Suprapubic skin (tissue), 3 donors: ENCODE results near the gene RASL10A.

Source experiments
- CTCF ChIP-seq, 2 donors: fragments of 200-600 bp in 1 of 2; fragments of 450-650 bp in 1 of 2; sonication (generic) in 1 of 2; IDR thresholded peaks; one replicate each; pipeline ENCODE4 v1.5.1; 2016 to 2019; ENCODE audit warnings: antibody characterized with exemption in 2 of 2, mild to moderate bottlenecking in 1 of 2, moderate library complexity in 1 of 2
- POLR2A ChIP-seq, 2 donors: fragments of 450-650 bp; IDR thresholded peaks; one replicate each; pipeline ENCODE4 v1.6.1; 2017; ENCODE audit warnings: antibody characterized with exemption in 2 of 2, mild to moderate bottlenecking in 2 of 2, moderate library complexity in 2 of 2

GRCh38 chr22:29267858-29268510 lies 47.5 kb downstream of the RASL10A start, which contains the start of the genes EWSR1 and RHBDD3:
- TF ChIP-seq CTCF (IDR thresholded peaks at IDR 0.05) (no peak), POLR2A (IDR thresholded peaks at IDR 0.05) (peak; percentile 46 to 87)
